NCI-H187 treated with DMSO at 0.1 percent for 48 hours (cell line): ENCODE results near the gene CFAP251.

ENCODE experiments used
- DNase-seq: peaks from one replicate; lab custom pipeline; 2025; lab: John Stamatoyannopoulos, UW

The CFAP251 gene

DNA sequence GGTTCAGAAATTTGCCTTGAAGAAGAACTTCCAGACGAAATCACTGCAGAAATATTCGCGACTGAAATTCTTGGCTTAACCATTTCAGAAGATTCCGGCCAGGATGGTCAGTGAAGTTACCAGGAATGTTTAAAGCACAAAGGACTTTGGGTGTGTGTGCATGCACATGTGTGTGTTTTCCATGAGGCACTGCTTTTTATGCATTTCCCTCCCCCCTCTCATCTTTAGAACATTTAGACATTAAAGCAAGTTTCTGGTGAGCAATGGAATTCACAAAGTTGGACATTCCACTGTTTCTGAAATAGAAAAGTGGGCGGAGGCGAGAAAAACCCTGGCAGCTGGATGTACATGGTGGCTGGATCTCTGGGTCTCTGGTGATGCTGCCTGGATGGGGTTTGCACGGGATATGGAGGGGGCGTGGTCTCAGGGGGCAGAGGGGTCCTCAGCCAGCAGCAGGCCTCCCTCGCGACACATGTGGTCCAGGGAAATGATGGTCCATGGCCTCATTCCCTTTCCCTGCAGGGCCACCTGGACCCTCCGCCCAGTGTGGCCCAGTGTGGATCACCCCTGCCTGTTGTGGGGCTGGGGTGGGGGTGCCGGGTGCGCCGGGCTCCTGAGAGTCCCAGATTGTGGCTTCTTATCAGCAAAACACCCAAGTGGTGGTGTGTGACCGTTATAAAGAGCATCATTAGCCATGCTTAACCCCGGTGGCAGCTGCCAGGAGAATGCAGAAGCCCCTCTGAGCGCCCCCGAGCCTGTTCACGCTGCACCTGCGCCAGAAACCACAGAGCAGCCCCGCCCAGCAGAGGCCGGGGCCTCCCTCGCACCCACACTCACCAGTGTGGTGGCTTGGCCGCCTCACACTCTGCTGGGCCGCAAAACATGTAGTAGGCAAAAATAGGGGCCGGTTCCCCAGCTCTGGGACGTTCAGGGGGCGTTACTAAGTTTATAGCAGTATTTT is 85.5 kb downstream of the CFAP251 start:
- DNase-seq = no peak

GRCh38 chr12:122004633-122005071 is 86.3 kb downstream of the CFAP251 start:
- DNase-seq = no peak

- DNase-seq = no peak
These were observed 86.9 kb downstream of the CFAP251 start for GRCh38 chr12:122005252-122005776.

GRCh38 chr12:122006186-122006926 is 88.0 kb downstream of the CFAP251 start:
- DNase-seq = no peak

GRCh38 chr12:122009741-122010140 is 91.3 kb downstream of the CFAP251 start:
- DNase-seq = no peak

- no peak for DNase-seq
These were observed 93.8 kb downstream of the CFAP251 start for GRCh38 chr12:122012184-122012583.

- no peak for DNase-seq
These were observed 94.7 kb downstream of the CFAP251 start for GRCh38 chr12:122013136-122013535.

- DNase-seq = no peak
These were observed 95.6 kb downstream of the CFAP251 start for GRCh38 chr12:122013791-122014590.

DNA sequence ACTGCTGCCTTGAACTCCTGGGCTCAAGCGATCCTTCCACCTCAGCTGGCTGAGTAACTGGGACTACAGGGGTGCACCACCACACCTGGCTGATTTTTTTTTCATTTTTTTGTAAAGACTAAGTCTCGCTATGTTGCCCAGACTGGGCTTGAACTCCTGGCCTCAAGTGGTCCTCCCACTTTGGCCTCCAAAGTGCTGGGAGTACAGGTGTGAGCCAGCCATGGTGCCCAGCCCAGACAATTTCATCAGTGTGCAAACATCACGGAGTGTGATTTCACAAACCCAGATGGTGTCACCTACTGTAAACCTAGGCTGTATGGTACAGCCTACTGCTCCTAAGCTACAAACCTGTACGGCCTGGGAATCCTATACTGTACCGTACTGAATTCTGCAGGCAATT is 96.4 kb downstream of the CFAP251 start:
- no peak for DNase-seq

- DNase-seq = no peak
These were observed 100.1 kb downstream of the CFAP251 start for GRCh38 chr12:122018457-122018856.

DNA sequence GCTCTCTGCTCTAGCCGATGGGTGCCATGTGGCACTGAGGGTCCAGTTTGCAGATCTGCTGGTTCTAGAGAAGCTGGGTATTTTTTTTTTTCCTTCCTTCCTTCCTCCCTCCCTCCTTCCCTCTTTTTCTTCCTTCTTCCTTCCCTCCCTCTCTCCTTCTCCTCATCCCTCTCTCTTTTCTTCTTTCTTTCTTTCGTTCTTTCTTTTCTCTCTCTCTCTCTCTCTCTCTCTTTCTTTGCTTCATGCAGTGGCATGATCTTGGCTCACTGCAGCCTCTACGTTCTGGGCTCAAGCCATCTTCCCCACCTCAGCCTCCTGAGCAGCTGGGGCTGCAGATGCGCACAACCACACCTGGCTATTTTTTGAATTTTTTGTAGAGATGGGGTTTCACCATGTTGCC is 100.5 kb downstream of the CFAP251 start:
- no peak for DNase-seq

GRCh38 chr12:122020795-122021192 is 102.4 kb downstream of the CFAP251 start:
- no peak for DNase-seq

- DNase-seq = no peak
These were observed 102.9 kb downstream of the CFAP251 start for GRCh38 chr12:122021193-122021821.

DNA sequence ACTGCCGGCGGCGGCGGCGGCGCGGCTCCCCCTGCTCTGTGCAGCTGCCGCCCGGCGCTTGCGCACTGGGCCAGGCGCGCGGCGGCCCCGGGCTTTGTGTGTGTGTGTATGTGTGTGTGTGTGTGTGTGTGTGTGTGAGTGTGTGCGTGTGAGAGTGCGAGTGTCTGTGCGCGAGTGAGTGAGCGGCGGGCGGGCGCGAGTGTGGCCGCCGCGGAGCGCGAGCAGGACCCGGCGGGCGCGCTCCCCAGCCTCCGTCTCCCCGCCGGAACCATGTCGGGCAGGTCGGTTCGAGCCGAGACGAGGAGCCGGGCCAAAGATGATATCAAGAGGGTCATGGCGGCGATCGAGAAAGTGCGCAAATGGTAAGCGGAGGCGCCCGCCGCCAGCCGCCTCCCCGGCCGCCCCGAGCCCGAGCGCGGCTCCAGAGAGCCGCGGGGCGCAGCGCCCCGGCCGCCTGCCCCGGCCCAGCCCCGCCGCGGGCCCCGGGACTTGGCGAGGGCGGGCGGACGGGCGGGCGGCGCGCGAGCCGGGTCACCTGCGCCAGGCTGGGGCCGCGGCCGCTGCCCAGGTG is 103.5 kb downstream of the CFAP251 start, which contains the start of gene BCL7A:
BCL7A (plus strand) TSS at position 63 of the 571 bp plus-strand sequence; CDS start at position 271, 208 bp downstream.
- DNase-seq = peak; percentile 45

GRCh38 chr12:122022393-122023338 is 104.3 kb downstream of the CFAP251 start:
- no peak for DNase-seq

DNA sequence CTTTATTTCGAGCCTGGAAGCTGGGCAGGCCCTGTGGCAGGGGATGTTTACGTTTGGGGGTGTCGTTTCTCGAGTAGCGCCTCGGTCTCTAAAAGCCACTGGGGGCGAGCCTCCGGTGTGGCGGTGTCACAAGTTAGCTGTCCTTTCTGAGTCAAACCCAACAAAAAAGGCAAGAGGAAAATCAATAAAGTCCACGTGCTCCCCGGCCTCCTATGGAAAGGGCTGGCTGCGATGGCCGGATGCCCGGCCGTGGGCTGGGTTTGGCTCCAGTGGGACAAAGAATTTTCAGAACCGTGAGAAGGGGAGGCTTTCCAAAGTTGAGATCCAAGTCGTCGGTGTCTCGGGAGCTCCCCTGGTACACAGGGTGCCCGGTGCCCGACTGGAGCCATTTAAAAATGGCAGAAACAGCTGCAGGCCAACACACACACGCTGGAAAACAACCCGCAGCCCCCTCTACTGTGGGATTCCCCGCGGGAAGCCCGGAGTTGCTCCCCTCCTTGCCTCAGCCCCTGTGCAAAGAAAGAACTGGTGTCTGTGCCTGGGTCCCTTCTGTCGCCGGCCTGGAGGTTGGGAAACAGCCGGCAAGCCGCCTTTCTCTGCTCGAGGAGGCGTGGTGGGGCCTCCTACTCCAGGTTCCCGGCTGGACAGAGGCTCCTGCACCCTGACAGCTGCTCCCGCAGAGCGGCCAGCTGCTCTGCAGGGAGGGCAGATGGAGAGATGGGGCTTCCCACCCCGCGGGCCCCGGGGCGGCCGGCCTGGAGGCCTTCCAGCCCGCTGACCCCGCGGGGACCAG is 105.1 kb downstream of the CFAP251 start:
- no peak for DNase-seq

GRCh38 chr12:122024132-122024785 is 105.9 kb downstream of the CFAP251 start:
- no peak for DNase-seq

DNA sequence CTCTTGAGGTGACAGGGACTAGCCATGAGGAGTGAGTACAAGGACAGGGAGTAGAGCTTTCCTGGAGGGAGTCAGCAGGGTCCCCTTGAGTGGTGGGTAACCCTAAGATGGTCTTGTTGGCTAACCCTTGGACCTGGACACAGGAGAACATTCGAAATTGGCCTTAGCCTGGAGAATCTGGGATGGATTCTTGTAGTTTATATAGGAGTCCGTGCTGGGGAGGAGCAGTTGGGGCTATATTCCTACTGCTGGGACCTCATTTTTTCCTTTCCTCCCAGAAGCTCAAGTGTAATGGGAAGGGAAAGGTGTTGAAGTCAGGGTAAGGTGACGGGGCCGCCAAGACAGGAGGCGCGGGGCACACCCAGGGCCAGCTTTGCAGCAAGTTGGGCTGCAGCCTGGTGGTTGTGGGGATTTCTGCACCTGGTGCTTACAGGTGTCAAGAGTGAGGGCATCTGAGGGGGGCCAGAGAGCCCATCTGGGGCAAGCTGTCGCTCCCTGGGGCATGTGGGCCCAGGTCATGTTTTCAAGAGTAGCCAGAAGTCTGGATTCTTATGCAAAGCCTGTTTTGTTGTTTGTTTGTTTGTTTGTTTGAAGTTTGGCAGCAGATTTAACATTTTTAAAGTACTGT is 108.4 kb downstream of the CFAP251 start:
- no peak for DNase-seq
